Measurements from ENCODE around the gene PCNP. TPM values are rescaled to one million over a fixed set of nuclear protein-coding genes. Genes with fewer than 3 reads are reported as not detected.
"Not testable (repeated sequence)": the region's sequence is repeated elsewhere in the genome, so short reads cannot be mapped to it uniquely, and the experiment has no call there.

The PCNP gene
- total RNA-seq, 1 experiment from 2014 or later: 216 TPM

DNA sequence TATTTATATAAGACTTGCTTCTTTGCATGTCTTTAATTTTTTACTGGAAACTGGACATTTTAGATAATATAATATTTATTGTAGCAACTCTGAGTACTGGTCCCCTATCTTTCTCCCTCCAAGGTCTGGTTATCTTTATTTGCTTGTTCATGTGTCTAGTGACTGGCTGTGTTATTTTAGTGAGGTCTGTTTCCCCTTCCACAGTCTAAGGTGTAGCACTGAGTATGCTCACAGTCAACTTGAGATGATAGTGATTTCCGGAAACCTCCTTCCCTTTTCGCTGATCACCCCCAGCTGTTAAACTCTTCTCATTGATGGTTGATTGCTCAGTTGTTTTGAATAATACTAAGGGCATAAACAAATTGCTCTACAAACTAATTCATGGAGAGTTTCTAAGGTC is 37.0 kb downstream of the PCNP start:
- no peaks in the 10 kb centered on the region for H3K27me3 Mint-ChIP-seq (ENCODE audit: low read depth)
- Histone ChIP-seq H4K20me1 (ENCODE audit: control insufficient read depth, insufficient read depth, insufficient read length) (no peaks in the 10 kb centered on the region), H3K23me2 (ENCODE audit: insufficient read length, low read depth, low read length, poor library complexity, severe bottlenecking) (no peaks in the 10 kb centered on the region), H3K79me2 (ENCODE audit: insufficient read depth, low read length) (no peaks in the 10 kb centered on the region), H2BK12ac (ENCODE audit: insufficient read length, low read depth, low read length) (no peak overlapping the region), H2BK5ac (ENCODE audit: insufficient read length, low read length) (no peak overlapping the region), H3K4ac (ENCODE audit: low read depth, low read length) (no peak overlapping the region), H2AFZ (ENCODE audit: low read length) (no peak overlapping the region), H2AK5ac (ENCODE audit: insufficient read length, low read length) (no peak overlapping the region), H3K27ac (ENCODE audit: insufficient read length, low read depth, low read length) (no peak overlapping the region), H3K56ac (ENCODE audit: insufficient read length, low read depth, low read length) (no peak overlapping the region), H3T11ph (ENCODE audit: low read length) (no peak overlapping the region), H3K27me3 (ENCODE audit: insufficient read depth, low read length) (no peaks in the 10 kb centered on the region), H4K5ac (ENCODE audit: insufficient read length, low read depth, low read length) (no peak overlapping the region), H3K14ac (ENCODE audit: insufficient read depth, low read length) (no peak overlapping the region), H4K8ac (replicated peaks; ENCODE audit: insufficient read length, low read depth, low read length) (no peak overlapping the region), H3K23ac (ENCODE audit: insufficient read length, low read depth, low read length) (no peak overlapping the region), H4K91ac (ENCODE audit: insufficient read length, low read depth, low read length) (no peak overlapping the region), H3K79me1 (ENCODE audit: insufficient read depth, low read depth, low read length, poor library complexity, severe bottlenecking) (no peaks in the 10 kb centered on the region), H3K4me1 (ENCODE audit: insufficient read depth, low read length) (no peaks in the 10 kb centered on the region), H2BK120ac (ENCODE audit: low read depth, low read length, poor library complexity, severe bottlenecking) (no peak overlapping the region), H2BK20ac (ENCODE audit: low read depth, low read length, poor library complexity, severe bottlenecking) (no peak overlapping the region), H3K18ac (ENCODE audit: insufficient read length, low read depth, low read length) (no peak overlapping the region), H3K4me2 (ENCODE audit: insufficient read depth, insufficient read length, low read length) (no peak overlapping the region), H3K9ac (ENCODE audit: extremely low read depth, insufficient read length, low read length) (no peak overlapping the region), H3K9me3 (ENCODE audit: control insufficient read depth, low read depth, low read length) (no peaks in the 10 kb centered on the region), H2BK15ac (ENCODE audit: low read depth, low read length) (no peak overlapping the region)
- TF ChIP-seq, protein P1, sequence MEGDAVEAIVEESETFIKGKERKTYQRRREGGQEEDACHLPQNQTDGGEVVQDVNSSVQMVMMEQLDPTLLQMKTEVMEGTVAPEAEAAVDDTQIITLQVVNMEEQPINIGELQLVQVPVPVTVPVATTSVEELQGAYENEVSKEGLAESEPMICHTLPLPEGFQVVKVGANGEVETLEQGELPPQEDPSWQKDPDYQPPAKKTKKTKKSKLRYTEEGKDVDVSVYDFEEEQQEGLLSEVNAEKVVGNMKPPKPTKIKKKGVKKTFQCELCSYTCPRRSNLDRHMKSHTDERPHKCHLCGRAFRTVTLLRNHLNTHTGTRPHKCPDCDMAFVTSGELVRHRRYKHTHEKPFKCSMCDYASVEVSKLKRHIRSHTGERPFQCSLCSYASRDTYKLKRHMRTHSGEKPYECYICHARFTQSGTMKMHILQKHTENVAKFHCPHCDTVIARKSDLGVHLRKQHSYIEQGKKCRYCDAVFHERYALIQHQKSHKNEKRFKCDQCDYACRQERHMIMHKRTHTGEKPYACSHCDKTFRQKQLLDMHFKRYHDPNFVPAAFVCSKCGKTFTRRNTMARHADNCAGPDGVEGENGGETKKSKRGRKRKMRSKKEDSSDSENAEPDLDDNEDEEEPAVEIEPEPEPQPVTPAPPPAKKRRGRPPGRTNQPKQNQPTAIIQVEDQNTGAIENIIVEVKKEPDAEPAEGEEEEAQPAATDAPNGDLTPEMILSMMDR (conservative IDR thresholded peaks at IDR 0.05): no peak
- no peaks in the 10 kb centered on the region; a peak in 1 of 7 replicates for H3K36me3 Mint-ChIP-seq (ENCODE audit: insufficient read depth in 1 of 3, low read depth in 3 of 3)
- H3K9me3 Mint-ChIP-seq: no peaks in the 10 kb centered on the region
- no peak overlapping the region for H3K27ac Mint-ChIP-seq
- H3K4me3 Mint-ChIP-seq: no peak overlapping the region
- DNase-seq: no peak
- WGBS (ENCODE audit: extremely low coverage, insufficient read length, low lambda C conversion rate): no CpG with 5 or more reads among the region's 2 CpGs
- H3K4me1 Mint-ChIP-seq: peaks cover 3 to 7% of the 10 kb centered on the region in 2 experiments

DNA sequence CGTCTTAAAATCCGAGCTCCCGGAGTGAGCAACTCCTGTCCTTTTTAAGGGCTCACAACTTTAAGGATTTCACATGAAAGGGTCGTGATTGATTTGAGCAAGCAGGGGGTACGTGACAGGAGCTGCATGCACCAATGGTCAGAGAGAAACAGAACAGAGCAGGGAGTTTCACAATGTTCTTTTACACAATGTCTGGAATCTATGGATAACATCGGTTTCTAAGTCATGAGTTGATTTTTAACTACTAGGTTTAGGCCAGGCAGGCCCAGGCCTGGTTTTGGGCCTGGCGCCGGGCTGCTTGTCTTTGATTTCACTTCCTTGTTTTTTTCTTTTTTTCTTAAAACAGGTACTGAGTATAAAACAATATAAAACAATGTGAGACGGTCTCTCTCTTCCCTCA is 39.0 kb downstream of the PCNP start:
- not testable (repeated sequence) for H4K20me1 ChIP-seq (ENCODE audit: control insufficient read depth, insufficient read depth, insufficient read length); H3K4ac ChIP-seq (ENCODE audit: low read depth, low read length); H3K27me3 ChIP-seq (ENCODE audit: insufficient read depth, low read length); H4K5ac ChIP-seq (ENCODE audit: insufficient read length, low read depth, low read length); H3K56ac ChIP-seq (ENCODE audit: insufficient read length, low read depth, low read length); H3T11ph ChIP-seq (ENCODE audit: low read length); H3K23ac ChIP-seq (ENCODE audit: insufficient read length, low read depth, low read length); H3K36me3 Mint-ChIP-seq (ENCODE audit: insufficient read depth in 1 of 3, low read depth in 3 of 3); DNase-seq; H4K91ac ChIP-seq (ENCODE audit: insufficient read length, low read depth, low read length); H3K9me3 Mint-ChIP-seq; H3K27me3 Mint-ChIP-seq (ENCODE audit: low read depth); H3K79me1 ChIP-seq (ENCODE audit: insufficient read depth, low read depth, low read length, poor library complexity, severe bottlenecking); H3K9ac ChIP-seq (ENCODE audit: extremely low read depth, insufficient read length, low read length); H2BK15ac ChIP-seq (ENCODE audit: low read depth, low read length); H3K4me3 Mint-ChIP-seq; H2AFZ ChIP-seq (ENCODE audit: low read length); H3K4me2 ChIP-seq (ENCODE audit: insufficient read depth, insufficient read length, low read length); H3K9me3 ChIP-seq (ENCODE audit: control insufficient read depth, low read depth, low read length); H2BK120ac ChIP-seq (ENCODE audit: low read depth, low read length, poor library complexity, severe bottlenecking); H3K4me1 ChIP-seq (ENCODE audit: insufficient read depth, low read length); H2BK20ac ChIP-seq (ENCODE audit: low read depth, low read length, poor library complexity, severe bottlenecking); H3K79me2 ChIP-seq (ENCODE audit: insufficient read depth, low read length); H3K4me1 Mint-ChIP-seq; H2BK5ac ChIP-seq (ENCODE audit: insufficient read length, low read length); H4K8ac ChIP-seq (replicated peaks; ENCODE audit: insufficient read length, low read depth, low read length); H3K18ac ChIP-seq (ENCODE audit: insufficient read length, low read depth, low read length); H2AK5ac ChIP-seq (ENCODE audit: insufficient read length, low read length); H2BK12ac ChIP-seq (ENCODE audit: insufficient read length, low read depth, low read length); H3K27ac ChIP-seq (ENCODE audit: insufficient read length, low read depth, low read length); H3K23me2 ChIP-seq (ENCODE audit: insufficient read length, low read depth, low read length, poor library complexity, severe bottlenecking); H3K14ac ChIP-seq (ENCODE audit: insufficient read depth, low read length)
- peak overlapping the region in 1 of 3 experiments; percentile 92; a peak in 2 of 7 replicates for H3K27ac Mint-ChIP-seq
- no CpG with 5 or more reads among the region's 9 CpGs for WGBS (ENCODE audit: extremely low coverage, insufficient read length, low lambda C conversion rate)

Data from H9 (cell line).